CD14-positive monocyte (primary cell): ENCODE measurements around the gene C12orf57. TPM values are rescaled to one million over a fixed set of nuclear protein-coding genes. Genes with fewer than 3 reads are reported as not detected.
A peak's percentile ranks its signal among the peaks of the same experiment; 100 is the strongest.

Experiments used
- DNase-seq, 3 donors: peaks; one replicate each; pipeline ENCODE4 v3.0.0-alpha.2; 2011 to 2022
- H2AFZ ChIP-seq: 2 replicates; pipeline ENCODE4 v1.6.0; 2012; ENCODE audit warnings: mild to moderate bottlenecking, low read depth, low read length, inconsistent platforms; ENCODE audit not compliant: insufficient read depth, poor library complexity, severe bottlenecking
- H3K27ac ChIP-seq, 2 donors: 1 replicate in 1 of 2; 2 replicates in 1 of 2; pipeline ENCODE4 v1.5.1; 2012 to 2013; ENCODE audit warnings: low read length in 2 of 2, control low read depth in 1 of 2, inconsistent platforms in 1 of 2, low read depth in 1 of 2, mild to moderate bottlenecking in 1 of 2
- H3K27me3 ChIP-seq, 2 donors: one replicate each; pipeline versions ENCODE4 v1.6.0 to v1.6.1; 2011 to 2013; ENCODE audit warnings: low read length in 2 of 2; ENCODE audit not compliant: control insufficient read depth in 2 of 2, insufficient read depth in 2 of 2
- H3K36me3 ChIP-seq, 2 donors: replicated peaks in 1 of 2; 1 replicate in 1 of 2; 2 replicates in 1 of 2; pipeline versions ENCODE4 v1.5.1 to v1.6.1; 2012 to 2013; ENCODE audit warnings: low read length in 2 of 2, control low read depth in 1 of 2, inconsistent platforms in 1 of 2, mild to moderate bottlenecking in 1 of 2; ENCODE audit not compliant: insufficient read depth in 2 of 2, control insufficient read depth in 1 of 2
- H3K4me1 ChIP-seq, 2 donors: 1 replicate in 1 of 2; 2 replicates in 1 of 2; pipeline versions ENCODE4 v1.5.1 to v1.6.1; 2012 to 2013; ENCODE audit warnings: low read length in 2 of 2, control low read depth in 1 of 2, inconsistent platforms in 1 of 2, mild to moderate bottlenecking in 1 of 2, moderate library complexity in 1 of 2; ENCODE audit not compliant: insufficient read depth in 2 of 2, control insufficient read depth in 1 of 2
- H3K4me2 ChIP-seq: replicated peaks from 2 replicates; pipeline ENCODE3; 2012; ENCODE audit warnings: low read length, moderate library complexity, mild to moderate bottlenecking; ENCODE audit not compliant: poor library complexity, severe bottlenecking; ENCODE audit errors: extremely low read depth
- H3K4me3 ChIP-seq, 3 experiments: fragments of 200-600 bp in 1 of 3; sonication (generic) in 1 of 3; replicated peaks in 1 of 3; 1 replicate in 2 of 3; 2 replicates in 1 of 3; pipeline ENCODE4 v1.5.1; 2011 to 2013; ENCODE audit warnings: low read length in 3 of 3, mild to moderate bottlenecking in 3 of 3, control low read depth in 2 of 3, low read depth in 2 of 3, inconsistent platforms in 1 of 3, moderate library complexity in 1 of 3
- H3K79me2 ChIP-seq: 2 replicates; pipeline ENCODE4 v1.6.0; 2012; ENCODE audit warnings: mild to moderate bottlenecking, control low read depth, inconsistent platforms, low read length, moderate library complexity; ENCODE audit not compliant: insufficient read depth
- H3K9ac ChIP-seq: 2 replicates; pipeline ENCODE4 v1.6.0; 2017; ENCODE audit warnings: low read length, mild to moderate bottlenecking; ENCODE audit not compliant: insufficient read depth, poor library complexity, severe bottlenecking
- H3K9me3 ChIP-seq, 2 donors: replicated peaks in 1 of 2; 1 replicate in 1 of 2; 2 replicates in 1 of 2; pipeline versions ENCODE4 v1.5.1 to v1.6.1; 2012 to 2013; ENCODE audit warnings: low read length in 2 of 2, control low read depth in 1 of 2; ENCODE audit not compliant: control insufficient read depth in 1 of 2, insufficient read depth in 1 of 2
- H4K20me1 ChIP-seq: 2 replicates; pipeline ENCODE4 v1.6.0; 2012; ENCODE audit warnings: mild to moderate bottlenecking, low read length, control low read depth, moderate library complexity; ENCODE audit not compliant: insufficient read depth
- H3K27ac Mint-ChIP-seq, 7 donors: one replicate each; pipeline ENCODE4 v1.8.0; 2020; ENCODE audit warnings: mild to moderate bottlenecking in 7 of 7, mixed read lengths in 7 of 7, moderate library complexity in 6 of 7, inconsistent platforms in 2 of 7
- H3K27me3 Mint-ChIP-seq, 3 donors: one replicate each; pipeline ENCODE4 v1.8.0; 2021 to 2022; ENCODE audit warnings: low read depth in 3 of 3, mild to moderate bottlenecking in 3 of 3, mixed read lengths in 3 of 3, moderate library complexity in 3 of 3, inconsistent platforms in 1 of 3
- H3K36me3 Mint-ChIP-seq, 2 donors: one replicate each; pipeline ENCODE4 v1.8.0; 2020; ENCODE audit warnings: mixed read lengths in 2 of 2, inconsistent platforms in 1 of 2, mild to moderate bottlenecking in 1 of 2
- H3K4me1 Mint-ChIP-seq: one replicate; pipeline ENCODE4 v1.8.0; 2020; ENCODE audit warnings: mild to moderate bottlenecking, mixed read lengths
- H3K4me3 Mint-ChIP-seq, 2 donors: one replicate each; pipeline ENCODE4 v1.8.0; 2020; ENCODE audit warnings: mild to moderate bottlenecking in 2 of 2, mixed read lengths in 2 of 2, moderate library complexity in 1 of 2
- H3K9me3 Mint-ChIP-seq, 7 donors: one replicate each; pipeline ENCODE4 v1.8.0; 2020 to 2022; ENCODE audit warnings: mixed read lengths in 7 of 7, mild to moderate bottlenecking in 6 of 7, moderate library complexity in 6 of 7, inconsistent platforms in 2 of 7
- WGBS: methylation state at CpG from one replicate; pipeline ENCODE4 v1.1.5; 2013; ENCODE audit warnings: missing lambda C conversion rate; ENCODE audit not compliant: insufficient coverage; 5-methylcytosine and 5-hydroxymethylcytosine counted together
- intact Hi-C, 2 donors: fragments of 100-400 bp; cut with micrococcal nuclease; formaldehyde crosslinking; loops; one replicate each; pipeline versions ENCODE4 v1.15.0 to v1.15.1; 2023
- polyA plus RNA-seq, 3 donors: library from polyadenylated mRNA; depleted of rRNA in 1 of 3; unstranded in 2 of 3; stranded (reverse) in 1 of 3; fragments of 300-500 nt in 2 of 3; fragments of >200 nt in 1 of 3; fragmentation: Illumina TruSeq in 2 of 3; gene quantifications; 1 replicate in 2 of 3; 2 replicates in 1 of 3; pipeline ENCODE4 v1.2.3, GENCODE V29; 2012 to 2021
- TF ChIP-seq, protein P1 (sequence below): fragments of 200-600 bp; IDR thresholded peaks from one replicate; pipeline ENCODE4 v1.8.0; 2022; ENCODE audit warnings: antibody characterized with exemption, mild to moderate bottlenecking

The C12orf57 gene
- polyA plus RNA-seq, 3 donors, result 19.1 to 59.2 (median 24.2) TPM

- Histone ChIP-seq H3K9me3 (no peaks in the 10 kb centered on the region), H3K79me2 (peaks cover 17% of the 10 kb centered on the region), H3K27me3 (peaks cover 3 to 37% of the 10 kb centered on the region in 2 donors), H3K4me3 (peak within 1 kb of the TSS; percentile 50 to 80 (median 69)), H3K9ac (peak within 1 kb of the TSS; percentile 69), H3K4me2 (peak within 1 kb of the TSS; percentile 88), H4K20me1 (no peaks in the 10 kb centered on the region), H3K36me3 (no peaks in the 10 kb centered on the region), H3K27ac (peak within 1 kb of the TSS in 1 of 2 donors; percentile 56), H2AFZ (peak within 1 kb of the TSS; percentile 87), H3K4me1 (peaks cover 46 to 53% of the 10 kb centered on the region in 2 donors)
- DNase-seq, result no peak
- Mint-ChIP-seq H3K9me3 (peaks cover 0 to 5% (median 2%) of the 10 kb centered on the region in 7 donors), H3K27me3 (peaks cover 38 to 57% (median 52%) of the 10 kb centered on the region in 3 donors), H3K4me3 (peak within 1 kb of the TSS; percentile 89 to 93), H3K27ac (peak within 1 kb of the TSS in 6 of 7 donors; percentile 41 to 80 (median 70)), H3K36me3 (peaks cover 5 to 13% of the 10 kb centered on the region in 2 donors), H3K4me1 (peaks cover 46% of the 10 kb centered on the region)
- WGBS, result 0% methylated on average over 29 of the region's 66 CpGs
- TF ChIP-seq, protein P1, sequence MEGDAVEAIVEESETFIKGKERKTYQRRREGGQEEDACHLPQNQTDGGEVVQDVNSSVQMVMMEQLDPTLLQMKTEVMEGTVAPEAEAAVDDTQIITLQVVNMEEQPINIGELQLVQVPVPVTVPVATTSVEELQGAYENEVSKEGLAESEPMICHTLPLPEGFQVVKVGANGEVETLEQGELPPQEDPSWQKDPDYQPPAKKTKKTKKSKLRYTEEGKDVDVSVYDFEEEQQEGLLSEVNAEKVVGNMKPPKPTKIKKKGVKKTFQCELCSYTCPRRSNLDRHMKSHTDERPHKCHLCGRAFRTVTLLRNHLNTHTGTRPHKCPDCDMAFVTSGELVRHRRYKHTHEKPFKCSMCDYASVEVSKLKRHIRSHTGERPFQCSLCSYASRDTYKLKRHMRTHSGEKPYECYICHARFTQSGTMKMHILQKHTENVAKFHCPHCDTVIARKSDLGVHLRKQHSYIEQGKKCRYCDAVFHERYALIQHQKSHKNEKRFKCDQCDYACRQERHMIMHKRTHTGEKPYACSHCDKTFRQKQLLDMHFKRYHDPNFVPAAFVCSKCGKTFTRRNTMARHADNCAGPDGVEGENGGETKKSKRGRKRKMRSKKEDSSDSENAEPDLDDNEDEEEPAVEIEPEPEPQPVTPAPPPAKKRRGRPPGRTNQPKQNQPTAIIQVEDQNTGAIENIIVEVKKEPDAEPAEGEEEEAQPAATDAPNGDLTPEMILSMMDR, result no peak
- intact Hi-C loops, result no loop called here
These were observed 16.3 kb upstream of the C12orf57 start, which contains the start of gene ATN1 for GRCh38 chr12:6927379-6928021. Gene ATN1, plus strand, starts transcription at chr12:6927959. Its CDS starts 6,043 bp downstream, at chr12:6934002.

- no peak overlapping the region for H3K27ac ChIP-seq
- no peak for DNase-seq
- peaks cover 40 to 47% of the 10 kb centered on the region in 2 donors for H3K4me1 ChIP-seq
- peak overlapping the region; percentile 88 for H3K4me2 ChIP-seq
- peak overlapping the region; percentile 87 for H2AFZ ChIP-seq
- TF ChIP-seq, protein P1, result no peak
- H3K9ac ChIP-seq, result peak overlapping the region; percentile 65
- WGBS, result under 1% methylated on average over 25 of the region's 79 CpGs
- no peaks in the 10 kb centered on the region for H3K9me3 ChIP-seq
- H3K4me3 Mint-ChIP-seq, result peak overlapping the region; percentile 89 to 93
- H3K4me1 Mint-ChIP-seq, result peaks cover 40% of the 10 kb centered on the region
- H3K36me3 Mint-ChIP-seq, result peaks cover 5 to 13% of the 10 kb centered on the region in 2 donors
- H3K36me3 ChIP-seq, result no peaks in the 10 kb centered on the region
- peaks cover 17% of the 10 kb centered on the region for H3K79me2 ChIP-seq
- peaks cover 3 to 37% of the 10 kb centered on the region in 2 donors for H3K27me3 ChIP-seq
- H3K9me3 Mint-ChIP-seq, result peaks cover 0 to 5% (median 2%) of the 10 kb centered on the region in 7 donors
- H3K27ac Mint-ChIP-seq, result peak overlapping the region in 5 of 7 donors; percentile 59 to 80 (median 68)
- peak overlapping the region; percentile 27 to 80 (median 50) for H3K4me3 ChIP-seq
- no peaks in the 10 kb centered on the region for H4K20me1 ChIP-seq
- intact Hi-C loops, result no loop called here
- peaks cover 34 to 57% (median 48%) of the 10 kb centered on the region in 3 donors for H3K27me3 Mint-ChIP-seq
These were observed 15.7 kb upstream of the C12orf57 start for GRCh38 chr12:6928022-6928702.
